ENCODE measurements around the gene ATF6. TPM values are rescaled to one million over a fixed set of nuclear protein-coding genes. Genes with fewer than 3 reads are reported as not detected.

ATF6 gene
- polyA plus RNA-seq, 2 of the 4 experiments (the other 2 are of a cell fraction) = 8.6 to 28.0 TPM

DNA sequence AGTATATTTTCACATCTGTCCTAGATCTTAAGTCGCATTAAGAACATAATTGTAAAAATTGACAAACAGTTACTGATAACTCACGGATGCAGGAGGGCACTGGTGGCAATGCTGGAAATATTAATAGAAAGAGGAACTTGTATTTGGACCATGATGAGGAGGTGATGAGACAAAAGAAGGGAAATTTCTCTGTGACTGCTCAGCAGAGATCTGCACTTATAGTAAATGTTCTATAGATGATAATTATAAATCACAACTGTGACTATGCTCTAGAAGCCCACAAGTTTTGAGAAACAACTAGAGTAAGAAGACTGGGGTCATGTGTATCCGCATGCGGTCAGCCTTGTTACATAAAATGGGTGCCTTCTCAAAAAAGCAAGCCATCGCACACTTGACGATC is 25.2 kb upstream of the ATF6 start:
- POLR2A ChIA-PET = interaction anchor here (1.2 kb wide), 2 partner anchors 9 to 14 kb away, joined by 5 read pairs; partner anchors contain the start of gene DUSP12
- H3K4me2 ChIP-seq = no peak overlapping the region
- DNase-seq (ENCODE audit: low read depth in 1 of 2, low spot score in 1 of 2) = no peak
- ATAC-seq = no peak
- no peaks in the 10 kb centered on the region for H3K9me3 ChIP-seq
- H3K4me1 ChIP-seq = peaks cover 17% of the 10 kb centered on the region
- CTCF ChIA-PET = interaction anchor here (0.7 to 8.2 kb wide), 15 partner anchors 8 to 261 kb away, joined by 3 to 80 read pairs (median 5); partner anchors contain the start of gene DUSP12
- H3K27ac ChIP-seq = no peak overlapping the region
- no peak overlapping the region for H3K4me3 ChIP-seq
- WGBS (ENCODE audit: missing lambda C conversion rate) = 56% methylated on average over 6 of the region's 6 CpGs
- FAIRE-seq = no peak
- no peak for TF ChIP-seq KDM5A (IDR thresholded peaks at IDR 0.05)
- no peak for TF ChIP-seq HOXA7 (CRISPR knock-in tag; IDR thresholded peaks at IDR 0.05)
- TF ChIP-seq, protein P1, sequence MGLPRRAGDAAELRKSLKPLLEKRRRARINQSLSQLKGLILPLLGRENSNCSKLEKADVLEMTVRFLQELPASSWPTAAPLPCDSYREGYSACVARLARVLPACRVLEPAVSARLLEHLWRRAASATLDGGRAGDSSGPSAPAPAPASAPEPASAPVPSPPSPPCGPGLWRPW (IDR thresholded peaks at IDR 0.05) = no peak
- TF ChIP-seq MAZ (IDR thresholded peaks at IDR 0.05; ENCODE audit: borderline replicate concordance, low read depth, low read length) = no peak

DNA sequence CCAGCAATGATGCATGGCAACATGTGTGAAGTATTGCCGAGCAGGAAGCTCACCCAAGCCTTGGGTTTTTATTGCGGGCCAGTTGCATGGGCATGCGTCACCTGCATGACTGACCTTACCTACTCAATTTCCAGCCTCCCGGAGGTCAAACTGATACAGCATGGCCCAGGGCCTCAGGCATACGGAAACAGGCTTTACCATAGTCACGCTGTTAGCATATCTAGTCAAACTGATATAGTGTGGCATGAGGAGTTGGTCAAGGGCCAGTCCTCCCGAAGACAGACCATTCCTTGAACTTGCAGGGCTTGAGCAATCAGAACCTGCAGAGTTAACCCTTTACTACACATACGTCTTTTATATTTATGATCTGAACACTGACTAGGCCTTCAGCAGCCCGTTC is 22.9 kb upstream of the ATF6 start:
- Histone ChIP-seq H3K4me1 (peaks cover 3% of the 10 kb centered on the region; the same call in 1 of the 3 replicates), H3K27ac (no peak overlapping the region), H3K4me3 (no peak overlapping the region), H3K4me2 (no peak overlapping the region), H3K9me3 (no peaks in the 10 kb centered on the region)
- WGBS (ENCODE audit: missing lambda C conversion rate) = 78% methylated on average over 9 of the region's 9 CpGs
- ATAC-seq (no peak), DNase-seq (ENCODE audit: low read depth in 1 of 2, low spot score in 1 of 2) (no peak), FAIRE-seq (no peak)
- ChIA-PET POLR2A (no interaction called here), CTCF (interaction anchor here (0.8 to 8.2 kb wide), 6 partner anchors 17 to 294 kb away, joined by 3 to 71 read pairs (median 22); no protein-coding TSS in a partner anchor)
- TF ChIP-seq MAZ (IDR thresholded peaks at IDR 0.05; ENCODE audit: borderline replicate concordance, low read depth, low read length) (no peak), HOXA7 (CRISPR knock-in tag; IDR thresholded peaks at IDR 0.05) (no peak), POLR2AphosphoS2 (conservative IDR thresholded peaks at IDR 0.05; ENCODE audit: low read length) (no peak), MAFK (IDR thresholded peaks at IDR 0.05; ENCODE audit: partially characterized antibody) (no peak), RFX5 (IDR thresholded peaks at IDR 0.05) (no peak), RARB (CRISPR knock-in tag; IDR thresholded peaks at IDR 0.05) (no peak), HDAC2 (IDR thresholded peaks at IDR 0.05) (no peak), CBX2 (IDR thresholded peaks at IDR 0.05; ENCODE audit: borderline replicate concordance, low read depth) (no peak), JUN (IDR thresholded peaks at IDR 0.05) (no peak)
- TF ChIP-seq, protein P2, sequence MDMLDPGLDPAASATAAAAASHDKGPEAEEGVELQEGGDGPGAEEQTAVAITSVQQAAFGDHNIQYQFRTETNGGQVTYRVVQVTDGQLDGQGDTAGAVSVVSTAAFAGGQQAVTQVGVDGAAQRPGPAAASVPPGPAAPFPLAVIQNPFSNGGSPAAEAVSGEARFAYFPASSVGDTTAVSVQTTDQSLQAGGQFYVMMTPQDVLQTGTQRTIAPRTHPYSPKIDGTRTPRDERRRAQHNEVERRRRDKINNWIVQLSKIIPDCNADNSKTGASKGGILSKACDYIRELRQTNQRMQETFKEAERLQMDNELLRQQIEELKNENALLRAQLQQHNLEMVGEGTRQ (IDR thresholded peaks at IDR 0.05) = no peak
- TF ChIP-seq, protein P3, sequence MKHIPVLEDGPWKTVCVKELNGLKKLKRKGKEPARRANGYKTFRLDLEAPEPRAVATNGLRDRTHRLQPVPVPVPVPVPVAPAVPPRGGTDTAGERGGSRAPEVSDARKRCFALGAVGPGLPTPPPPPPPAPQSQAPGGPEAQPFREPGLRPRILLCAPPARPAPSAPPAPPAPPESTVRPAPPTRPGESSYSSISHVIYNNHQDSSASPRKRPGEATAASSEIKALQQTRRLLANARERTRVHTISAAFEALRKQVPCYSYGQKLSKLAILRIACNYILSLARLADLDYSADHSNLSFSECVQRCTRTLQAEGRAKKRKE (CRISPR knock-in tag; IDR thresholded peaks at IDR 0.05; ENCODE audit: low read depth) = no peak
- TF ChIP-seq, protein P4, sequence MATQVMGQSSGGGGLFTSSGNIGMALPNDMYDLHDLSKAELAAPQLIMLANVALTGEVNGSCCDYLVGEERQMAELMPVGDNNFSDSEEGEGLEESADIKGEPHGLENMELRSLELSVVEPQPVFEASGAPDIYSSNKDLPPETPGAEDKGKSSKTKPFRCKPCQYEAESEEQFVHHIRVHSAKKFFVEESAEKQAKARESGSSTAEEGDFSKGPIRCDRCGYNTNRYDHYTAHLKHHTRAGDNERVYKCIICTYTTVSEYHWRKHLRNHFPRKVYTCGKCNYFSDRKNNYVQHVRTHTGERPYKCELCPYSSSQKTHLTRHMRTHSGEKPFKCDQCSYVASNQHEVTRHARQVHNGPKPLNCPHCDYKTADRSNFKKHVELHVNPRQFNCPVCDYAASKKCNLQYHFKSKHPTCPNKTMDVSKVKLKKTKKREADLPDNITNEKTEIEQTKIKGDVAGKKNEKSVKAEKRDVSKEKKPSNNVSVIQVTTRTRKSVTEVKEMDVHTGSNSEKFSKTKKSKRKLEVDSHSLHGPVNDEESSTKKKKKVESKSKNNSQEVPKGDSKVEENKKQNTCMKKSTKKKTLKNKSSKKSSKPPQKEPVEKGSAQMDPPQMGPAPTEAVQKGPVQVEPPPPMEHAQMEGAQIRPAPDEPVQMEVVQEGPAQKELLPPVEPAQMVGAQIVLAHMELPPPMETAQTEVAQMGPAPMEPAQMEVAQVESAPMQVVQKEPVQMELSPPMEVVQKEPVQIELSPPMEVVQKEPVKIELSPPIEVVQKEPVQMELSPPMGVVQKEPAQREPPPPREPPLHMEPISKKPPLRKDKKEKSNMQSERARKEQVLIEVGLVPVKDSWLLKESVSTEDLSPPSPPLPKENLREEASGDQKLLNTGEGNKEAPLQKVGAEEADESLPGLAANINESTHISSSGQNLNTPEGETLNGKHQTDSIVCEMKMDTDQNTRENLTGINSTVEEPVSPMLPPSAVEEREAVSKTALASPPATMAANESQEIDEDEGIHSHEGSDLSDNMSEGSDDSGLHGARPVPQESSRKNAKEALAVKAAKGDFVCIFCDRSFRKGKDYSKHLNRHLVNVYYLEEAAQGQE (IDR thresholded peaks at IDR 0.05) = no peak
- TF ChIP-seq, protein P1 (IDR thresholded peaks at IDR 0.05) = no peak
- TF ChIP-seq, protein P5, sequence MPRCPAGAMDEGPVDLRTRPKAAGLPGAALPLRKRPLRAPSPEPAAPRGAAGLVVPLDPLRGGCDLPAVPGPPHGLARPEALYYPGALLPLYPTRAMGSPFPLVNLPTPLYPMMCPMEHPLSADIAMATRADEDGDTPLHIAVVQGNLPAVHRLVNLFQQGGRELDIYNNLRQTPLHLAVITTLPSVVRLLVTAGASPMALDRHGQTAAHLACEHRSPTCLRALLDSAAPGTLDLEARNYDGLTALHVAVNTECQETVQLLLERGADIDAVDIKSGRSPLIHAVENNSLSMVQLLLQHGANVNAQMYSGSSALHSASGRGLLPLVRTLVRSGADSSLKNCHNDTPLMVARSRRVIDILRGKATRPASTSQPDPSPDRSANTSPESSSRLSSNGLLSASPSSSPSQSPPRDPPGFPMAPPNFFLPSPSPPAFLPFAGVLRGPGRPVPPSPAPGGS (IDR thresholded peaks at IDR 0.05) = no peak
